SU-DHL-6 (cell line): Measurements from ENCODE around the gene PPP1R3G.

Experiments
- H2AFZ ChIP-seq: fragments of 200-600 bp; sonication (generic); 2 replicates; pipeline ENCODE4 v1.6.1; 2014; ENCODE audit warnings: low read depth, mild to moderate bottlenecking, moderate library complexity, mixed read lengths, antibody characterized with exemption, low read length; ENCODE audit not compliant: severe bottlenecking
- H3F3A ChIP-seq: fragments of 200-600 bp; shearing (Covaris generic); 2 replicates; pipeline ENCODE4 v1.6.0; 2016; ENCODE audit warnings: antibody characterized with exemption, mild to moderate bottlenecking; ENCODE audit not compliant: insufficient read depth
- H3K27ac ChIP-seq: fragments of 200-600 bp; sonication (generic); 2 replicates; pipeline ENCODE4 v1.5.1; 2016; ENCODE audit warnings: low read depth, mild to moderate bottlenecking, low read length, moderate library complexity, mixed read lengths
- H3K27me3 ChIP-seq: fragments of 200-600 bp; sonication (generic), shearing (Covaris generic); 2 replicates; pipeline ENCODE4 v1.6.0; 2014; ENCODE audit warnings: mild to moderate bottlenecking, low read length
- H3K36me3 ChIP-seq: fragments of 200-600 bp; sonication (generic); 2 replicates; pipeline ENCODE4 v1.6.1; 2014; ENCODE audit warnings: mild to moderate bottlenecking, low read length, mixed read lengths
- H3K4me2 ChIP-seq: fragments of 300-600, 200-600 bp; shearing (Covaris generic), sonication (generic); 2 replicates; pipeline ENCODE4 v1.6.0; 2014; ENCODE audit warnings: low read length, low read depth, mild to moderate bottlenecking; ENCODE audit not compliant: poor library complexity, severe bottlenecking
- H3K4me3 ChIP-seq: fragments of 200-600 bp; sonication (generic); 2 replicates; pipeline ENCODE4 v1.5.1; 2014; ENCODE audit warnings: antibody characterized with exemption, low read length, mild to moderate bottlenecking, mixed read lengths; ENCODE audit not compliant: insufficient read depth, poor library complexity, severe bottlenecking
- H3K79me2 ChIP-seq: fragments of 200-600 bp; sonication (generic); 2 replicates; pipeline ENCODE4 v1.6.1; 2014; ENCODE audit warnings: mild to moderate bottlenecking, low read length, moderate library complexity; ENCODE audit not compliant: insufficient read depth
- H3K9ac ChIP-seq: fragments of 200-600 bp; sonication (generic); 2 replicates; pipeline ENCODE4 v1.7.0; 2014; ENCODE audit warnings: mild to moderate bottlenecking, low read length
- H3K9me2 ChIP-seq: fragments of 200-600 bp; sonication (generic); replicated peaks from 2 replicates; pipeline ENCODE4 v1.6.1; 2014; ENCODE audit warnings: low read length; ENCODE audit not compliant: insufficient read depth
- H3K9me3 ChIP-seq: fragments of 200-600 bp; sonication (generic); 2 replicates; pipeline ENCODE4 v1.6.1; 2014; ENCODE audit warnings: low read length, mixed read lengths; ENCODE audit not compliant: insufficient read depth
- H4K20me1 ChIP-seq: fragments of 200-600 bp; sonication (generic); 2 replicates; pipeline ENCODE4 v1.6.1; 2014; ENCODE audit warnings: low read depth, mild to moderate bottlenecking, antibody characterized with exemption, low read length, moderate library complexity, mixed read lengths
- CTCF ChIP-seq: fragments of 200-600 bp; sonication (generic); IDR thresholded peaks from one replicate; pipeline ENCODE4 v1.5.1; 2017; ENCODE audit warnings: antibody characterized with exemption, mild to moderate bottlenecking, low read length, moderate library complexity; ENCODE audit not compliant: insufficient read depth, poor library complexity, severe bottlenecking
- EZH2phosphoT487 ChIP-seq: fragments of 200-600 bp; sonication (generic), shearing (Covaris generic); conservative IDR thresholded peaks from 2 replicates; pipeline ENCODE4 v1.6.1; 2018; ENCODE audit warnings: mild to moderate bottlenecking, antibody characterized with exemption, low read length, moderate library complexity, mixed read lengths

Gene PPP1R3G

GRCh38 chr6:5063617-5064016 is 21.5 kb upstream of the PPP1R3G start:
- H3K36me3 ChIP-seq = no peaks in the 10 kb centered on the region
- H3K9me3 ChIP-seq = no peaks in the 10 kb centered on the region
- no peak overlapping the region for H3K27ac ChIP-seq
- no peaks in the 10 kb centered on the region for H3K9me2 ChIP-seq
- H3F3A ChIP-seq = no peaks in the 10 kb centered on the region
- H3K9ac ChIP-seq = no peak overlapping the region
- H3K4me2 ChIP-seq = no peak overlapping the region
- no peaks in the 10 kb centered on the region for H3K79me2 ChIP-seq
- H4K20me1 ChIP-seq = no peaks in the 10 kb centered on the region
- H2AFZ ChIP-seq = no peak overlapping the region
- no peak overlapping the region for H3K4me3 ChIP-seq
- no peaks in the 10 kb centered on the region for H3K27me3 ChIP-seq
- no peak for TF ChIP-seq EZH2phosphoT487

- Histone ChIP-seq H4K20me1 (no peaks in the 10 kb centered on the region), H3K79me2 (no peaks in the 10 kb centered on the region), H3K27me3 (no peaks in the 10 kb centered on the region), H3K4me3 (no peak overlapping the region), H3K9ac (no peak overlapping the region), H3K36me3 (no peaks in the 10 kb centered on the region), H2AFZ (no peak overlapping the region), H3K9me3 (no peaks in the 10 kb centered on the region), H3K27ac (no peak overlapping the region), H3K9me2 (no peaks in the 10 kb centered on the region), H3K4me2 (no peak overlapping the region), H3F3A (no peaks in the 10 kb centered on the region)
- TF ChIP-seq CTCF = no peak
- no peak for TF ChIP-seq EZH2phosphoT487
Measured at GRCh38 chr6:5066456-5067093, 18.6 kb upstream of the PPP1R3G start.

- Histone ChIP-seq H3F3A (no peaks in the 10 kb centered on the region), H3K79me2 (no peaks in the 10 kb centered on the region)
Measured at GRCh38 chr6:5067305-5067704, 17.8 kb upstream of the PPP1R3G start.

More at GRCh38 chr6:5067305-5067704, 17.8 kb upstream of the PPP1R3G start:
- TF ChIP-seq CTCF = no peak
- no peak for TF ChIP-seq EZH2phosphoT487
- H3K4me2 ChIP-seq = no peak overlapping the region
- H4K20me1 ChIP-seq = no peaks in the 10 kb centered on the region
- no peaks in the 10 kb centered on the region for H3K9me2 ChIP-seq
- H3K4me3 ChIP-seq = no peak overlapping the region
- H3K9ac ChIP-seq = no peak overlapping the region
- H3K27ac ChIP-seq = no peak overlapping the region
- H3K27me3 ChIP-seq = no peaks in the 10 kb centered on the region
- no peak overlapping the region for H2AFZ ChIP-seq
- no peaks in the 10 kb centered on the region for H3K9me3 ChIP-seq
- H3K36me3 ChIP-seq = no peaks in the 10 kb centered on the region
